SIG-M5 treated with dmso at 0.1 percent for 504 hours (cell line): ENCODE measurements around the gene KCNAB1.

Experiments used
- DNase-seq: peaks from one replicate; lab custom pipeline; 2025; ENCODE audit not compliant: unreplicated experiment; lab: John Stamatoyannopoulos, UW

Gene KCNAB1

GRCh38 chr3:156445117-156446090 lies 325.0 kb downstream of the KCNAB1 start:
- peak; percentile 51 for DNase-seq

- DNase-seq = peak; percentile 20
These were observed 327.9 kb downstream of the KCNAB1 start for GRCh38 chr3:156448300-156448699.

DNA sequence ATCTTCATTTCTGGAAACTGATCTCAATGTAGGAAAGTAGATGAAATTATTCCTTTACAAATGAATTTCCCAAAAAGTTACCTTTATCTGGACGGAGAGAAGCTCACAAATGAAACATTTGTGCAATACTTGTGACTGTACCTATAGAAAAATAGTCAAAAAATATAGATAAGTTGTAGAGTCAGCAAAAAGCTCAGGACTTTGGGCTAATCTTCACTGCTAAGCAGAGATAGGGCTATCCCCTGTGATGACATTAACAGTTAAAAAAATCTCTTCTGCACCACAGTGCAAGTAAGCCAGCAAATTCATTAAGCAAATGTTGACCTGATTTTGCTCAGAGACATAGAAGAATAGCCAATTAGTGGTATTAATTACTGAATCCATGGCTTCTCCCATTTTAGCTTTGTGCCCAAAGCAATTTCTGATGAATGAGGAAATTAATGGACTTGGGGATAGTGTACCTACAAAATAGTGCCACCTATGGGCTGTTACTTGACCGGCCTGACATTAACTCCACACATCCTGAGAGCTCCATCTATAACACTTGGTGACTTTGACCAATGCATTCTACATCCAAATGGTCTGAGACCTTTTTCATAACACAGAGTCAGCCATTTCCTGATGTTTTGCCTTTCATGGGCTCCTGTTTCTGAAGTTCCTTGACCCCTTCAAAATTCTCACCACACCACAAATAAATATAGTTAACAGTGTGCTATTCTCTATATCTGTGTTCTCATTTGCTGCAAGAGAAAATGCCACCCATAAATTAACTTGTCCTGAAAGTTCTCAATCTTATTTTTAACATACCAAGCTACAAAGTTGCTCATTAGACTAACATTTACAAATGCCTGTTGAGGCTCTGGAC lies 329.6 kb downstream of the KCNAB1 start:
- DNase-seq = peak; percentile 61

DNA sequence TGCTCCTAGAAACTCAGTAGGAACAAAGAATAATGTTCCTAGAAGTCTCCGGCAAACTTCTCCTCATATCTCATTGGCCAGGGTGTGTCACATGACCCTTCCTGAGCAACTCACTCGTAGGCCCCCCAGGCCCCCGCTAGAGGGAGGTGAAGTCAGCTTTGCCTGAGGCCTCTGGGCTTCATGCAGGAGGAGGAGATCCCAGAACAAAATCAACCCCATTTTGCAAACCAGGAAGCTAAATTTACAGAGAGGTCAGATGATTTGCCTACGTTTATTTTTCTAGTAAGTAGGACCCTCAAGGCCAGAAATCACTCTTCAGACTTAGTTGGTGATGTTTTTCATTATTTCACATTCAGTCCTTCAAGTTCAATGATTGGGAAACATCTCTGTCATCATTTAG lies 335.5 kb downstream of the KCNAB1 start:
- no peak for DNase-seq

- DNase-seq = peak; percentile 45
These were observed 336.4 kb downstream of the KCNAB1 start for GRCh38 chr3:156456771-156457224.

DNA sequence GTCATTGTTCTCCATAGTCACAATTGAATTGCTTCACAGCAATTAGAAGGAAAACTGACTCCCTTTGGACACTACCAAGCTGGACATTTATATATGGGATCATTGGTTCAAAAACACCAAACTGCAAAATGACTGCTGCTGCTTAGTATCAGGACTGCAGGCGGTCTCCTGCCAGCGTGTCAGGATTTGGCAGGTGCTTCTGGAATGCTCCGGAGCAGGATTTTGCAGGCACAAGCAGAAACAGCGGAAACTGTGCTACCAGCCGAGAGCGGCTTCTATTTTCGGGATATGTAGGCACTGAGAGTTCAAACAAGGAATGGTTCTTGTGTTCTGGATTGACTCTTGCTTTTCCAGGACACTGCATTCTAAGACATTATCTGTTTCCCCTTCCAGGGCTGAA lies 339.1 kb downstream of the KCNAB1 start:
- DNase-seq = no peak

GRCh38 chr3:156460206-156460611 lies 339.8 kb downstream of the KCNAB1 start:
- DNase-seq = peak; percentile 56

DNA sequence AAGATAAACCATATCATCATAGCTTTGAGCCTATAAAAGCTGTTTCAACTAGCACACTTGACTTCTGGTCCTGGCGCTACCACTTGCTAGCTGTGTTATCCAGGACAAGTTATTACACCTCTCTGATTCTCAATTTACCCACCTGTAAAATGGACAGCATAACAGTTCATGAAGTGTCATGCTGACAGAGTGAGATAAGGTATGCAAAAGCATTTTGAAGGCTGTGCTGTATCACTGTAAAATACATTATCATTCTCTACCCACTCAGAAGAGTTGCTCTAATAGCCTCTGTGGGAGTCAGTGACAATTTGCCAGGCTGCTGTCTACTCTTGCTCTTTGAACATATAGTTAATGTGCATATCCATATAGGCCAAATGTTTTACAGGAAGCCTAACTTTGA lies 341.5 kb downstream of the KCNAB1 start:
- no peak for DNase-seq

GRCh38 chr3:156463123-156463522 lies 342.7 kb downstream of the KCNAB1 start:
- DNase-seq = no peak

DNA sequence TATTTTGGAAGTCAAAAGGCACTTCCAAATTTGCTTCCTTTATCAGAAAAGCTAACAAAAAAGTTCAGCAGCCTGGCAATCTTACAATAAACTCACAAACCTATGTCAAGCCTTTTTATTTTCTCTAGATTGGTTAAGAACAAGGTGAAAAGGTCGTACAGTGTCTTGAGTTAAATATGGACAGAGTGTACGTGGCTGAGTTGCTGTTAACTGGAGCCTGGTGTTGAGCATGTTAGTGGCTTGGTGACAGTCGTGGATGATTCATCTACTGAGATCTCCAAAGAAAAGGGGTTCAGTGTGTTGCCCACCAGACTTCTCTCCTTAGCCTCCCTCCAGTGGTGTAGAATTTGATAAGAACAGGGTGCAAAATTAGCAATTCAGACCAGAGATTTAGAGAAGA lies 344.8 kb downstream of the KCNAB1 start:
- DNase-seq = no peak

- no peak for DNase-seq
These were observed 349.1 kb downstream of the KCNAB1 start for GRCh38 chr3:156469456-156469855.

GRCh38 chr3:156471431-156471830 lies 351.1 kb downstream of the KCNAB1 start:
- DNase-seq = no peak

DNA sequence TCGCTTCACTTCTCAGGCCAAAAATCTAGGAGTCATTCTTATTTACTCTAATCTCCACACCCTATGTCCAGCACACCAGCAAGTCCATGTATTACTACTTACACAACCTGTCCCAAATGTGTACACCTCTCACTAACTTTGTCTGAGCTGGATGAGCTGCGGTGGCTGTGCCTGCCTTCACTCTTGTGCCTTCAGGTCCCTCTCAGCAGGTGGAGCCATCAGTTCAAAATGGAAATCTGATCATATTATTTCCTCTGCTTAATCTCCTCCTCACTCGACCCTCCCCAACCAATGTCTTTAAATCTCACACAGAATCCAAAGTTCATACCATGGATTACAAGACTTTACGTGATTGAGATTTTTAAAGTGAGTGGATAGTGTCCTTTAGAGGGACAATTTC lies 351.8 kb downstream of the KCNAB1 start:
- no peak for DNase-seq

DNA sequence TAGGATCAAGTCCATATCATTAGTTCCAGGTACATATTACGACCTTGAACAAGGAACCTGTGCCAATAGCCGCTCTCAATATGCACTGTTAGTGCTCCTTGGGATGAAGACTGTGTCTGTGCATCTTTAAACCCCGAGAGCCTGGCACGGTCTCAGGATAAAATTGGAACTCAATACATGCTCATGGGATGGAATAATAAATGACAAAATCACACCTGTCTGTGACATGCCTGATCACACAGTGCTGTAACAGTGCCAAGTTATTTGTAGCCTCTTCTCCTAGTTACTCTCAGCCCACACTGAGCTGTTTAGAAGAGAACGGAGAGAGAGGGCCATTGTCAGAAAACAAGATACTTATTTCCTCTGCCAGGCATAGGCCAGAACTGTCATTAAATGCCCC lies 352.3 kb downstream of the KCNAB1 start:
- DNase-seq = no peak

GRCh38 chr3:156473341-156473740 lies 353.0 kb downstream of the KCNAB1 start:
- DNase-seq = no peak

GRCh38 chr3:156474560-156475389 lies 354.4 kb downstream of the KCNAB1 start:
- DNase-seq = peak; percentile 8

GRCh38 chr3:156477323-156477722 lies 356.9 kb downstream of the KCNAB1 start:
- DNase-seq = no peak

- DNase-seq = no peak
These were observed 358.5 kb downstream of the KCNAB1 start for GRCh38 chr3:156478891-156479290.

- DNase-seq = no peak
These were observed 359.2 kb downstream of the KCNAB1 start for GRCh38 chr3:156479604-156480003.

DNA sequence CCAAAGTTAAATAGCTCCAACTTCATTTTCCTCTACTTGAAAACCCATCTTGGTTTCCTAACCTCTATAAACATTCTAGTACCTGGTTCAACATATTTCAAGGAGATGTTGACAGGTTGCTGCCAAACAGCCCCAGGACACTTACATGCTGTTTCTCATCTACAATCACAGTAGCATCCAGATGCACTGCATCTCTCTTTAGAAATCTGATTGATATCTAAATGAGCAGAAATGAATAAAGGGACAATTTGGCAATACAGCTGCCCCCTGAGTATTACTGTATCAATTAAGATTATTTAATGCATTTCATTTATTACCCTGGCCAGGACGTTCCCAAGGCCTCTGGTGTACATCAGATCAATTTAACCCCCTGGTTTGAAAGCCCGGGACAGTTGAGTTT lies 360.6 kb downstream of the KCNAB1 start:
- no peak for DNase-seq

- DNase-seq = no peak
These were observed 362.6 kb downstream of the KCNAB1 start for GRCh38 chr3:156483002-156483401.
